Limb (tissue), 2 donors: ENCODE results near the gene AOAH.
"Not testable (repeated sequence)": the region's sequence is repeated elsewhere in the genome, so short reads cannot be mapped to it uniquely, and the experiment has no call there.

Experiments
- DNase-seq, 2 donors: peaks; one replicate each; pipeline ENCODE4 v3.0.0-alpha.2; 2016; ENCODE audit errors: extremely low spot score in 2 of 2

The AOAH gene

DNA sequence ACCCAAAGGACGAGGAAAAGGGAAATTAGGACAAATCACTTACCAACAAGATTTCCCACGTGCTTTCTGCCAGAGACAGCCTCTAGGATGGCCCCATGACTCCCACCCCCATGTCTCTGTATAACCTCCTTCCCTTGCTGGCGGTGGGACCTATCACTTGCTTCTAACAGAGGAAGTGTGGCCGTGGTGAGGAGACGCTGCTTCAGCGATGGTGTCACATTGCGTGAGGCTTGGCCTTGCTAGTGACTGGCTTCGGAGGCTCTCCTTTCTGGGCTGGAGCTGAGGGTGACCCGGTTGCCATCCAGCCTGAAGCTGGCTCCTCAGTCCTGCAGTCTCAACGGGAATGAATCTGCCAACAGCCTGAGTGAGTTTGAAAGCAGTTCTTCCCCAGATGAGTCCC, 210.9 kb downstream of the AOAH start:
- no peak for DNase-seq

DNA sequence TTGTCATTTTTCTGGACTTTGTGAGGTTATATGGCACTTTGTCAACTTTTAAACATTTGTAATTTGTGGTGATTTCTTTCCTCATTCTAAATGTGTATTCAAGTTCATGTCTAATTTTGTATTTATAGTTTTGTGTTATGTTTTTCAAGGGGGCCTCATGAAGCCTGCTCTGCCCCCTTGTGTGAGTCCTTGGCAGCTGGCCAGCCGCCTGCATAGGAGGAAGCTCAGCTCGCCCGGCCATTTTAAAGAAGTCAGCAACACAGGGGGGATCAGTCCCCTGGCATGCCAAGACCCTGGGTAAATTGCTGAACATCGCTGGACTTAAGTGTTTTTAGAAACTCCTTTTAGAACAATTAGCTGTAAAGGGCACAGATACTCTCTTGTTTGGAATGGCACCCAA, 211.7 kb downstream of the AOAH start:
- no peak for DNase-seq

DNA sequence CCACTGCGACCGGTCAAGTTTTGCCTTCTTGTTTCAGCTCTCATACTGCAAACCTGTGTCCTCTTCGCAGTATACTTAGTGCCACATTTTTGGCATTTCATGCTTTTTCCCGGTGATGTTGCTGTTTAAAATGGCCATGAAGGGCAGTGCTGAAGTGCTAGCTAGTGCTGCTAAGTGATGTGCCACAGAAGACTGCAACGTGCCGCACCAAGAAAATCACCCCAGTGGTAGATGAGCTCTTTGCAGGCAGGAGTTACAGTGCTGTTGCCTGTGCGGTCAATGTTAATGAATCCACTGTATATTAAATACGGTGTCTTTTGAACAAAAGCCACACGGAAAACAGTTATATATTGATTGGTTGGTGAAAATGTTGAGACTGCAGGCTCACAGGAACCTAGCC, 214.3 kb downstream of the AOAH start:
- DNase-seq = no peak

GRCh38 chr7:36507475-36508440, 216.5 kb downstream of the AOAH start:
- DNase-seq = no peak

DNA sequence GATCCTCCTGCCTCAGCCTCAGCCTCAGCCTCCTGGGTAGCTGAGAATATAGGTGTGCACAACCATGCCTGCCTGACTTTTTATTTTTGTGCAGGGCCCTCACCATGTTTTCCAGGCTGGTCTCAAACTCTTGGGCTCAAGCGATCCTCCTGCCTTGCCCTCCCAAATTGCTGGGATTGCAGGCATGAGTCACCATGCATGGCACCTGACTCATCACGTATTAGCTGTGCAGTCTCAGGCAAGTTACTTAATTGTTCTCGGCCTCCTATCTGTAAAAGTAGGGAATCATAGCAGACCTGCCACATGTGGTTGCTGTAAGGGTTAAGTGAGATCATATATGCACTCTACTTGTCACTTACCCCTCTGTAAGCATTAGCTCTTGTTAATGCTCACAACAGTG, 217.5 kb downstream of the AOAH start:
- DNase-seq = no peak

GRCh38 chr7:36506130-36506798, 218.0 kb downstream of the AOAH start:
- no peak for DNase-seq

- not testable (repeated sequence) for DNase-seq
Measured at GRCh38 chr7:36504617-36505016, 219.7 kb downstream of the AOAH start.

DNA sequence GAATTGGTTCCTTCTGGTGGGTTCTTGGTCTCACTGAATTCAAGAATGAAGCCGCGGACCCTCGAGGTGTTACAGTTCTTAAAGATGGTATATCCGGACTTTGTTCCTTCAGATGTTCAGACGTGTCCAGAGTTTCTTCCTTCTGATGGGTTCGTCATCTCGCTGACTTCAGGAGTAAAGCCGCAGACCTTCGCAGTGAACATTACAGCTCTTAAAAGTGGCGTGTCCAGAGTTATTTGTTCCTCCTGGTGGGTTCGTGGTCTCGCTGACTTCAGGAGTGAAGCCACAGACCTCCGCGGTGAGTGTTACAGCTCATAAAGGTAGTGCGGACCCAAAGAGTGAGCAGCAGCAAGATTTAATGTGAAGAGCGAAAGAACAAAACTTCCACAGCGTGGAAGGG, 220.1 kb downstream of the AOAH start:
- DNase-seq = not testable (repeated sequence)

GRCh38 chr7:36497775-36498174, 226.5 kb downstream of the AOAH start:
- no peak for DNase-seq

GRCh38 chr7:36497176-36497575, 227.1 kb downstream of the AOAH start:
- not testable (repeated sequence) for DNase-seq

GRCh38 chr7:36496576-36496975, 227.7 kb downstream of the AOAH start:
- no peak for DNase-seq

DNA sequence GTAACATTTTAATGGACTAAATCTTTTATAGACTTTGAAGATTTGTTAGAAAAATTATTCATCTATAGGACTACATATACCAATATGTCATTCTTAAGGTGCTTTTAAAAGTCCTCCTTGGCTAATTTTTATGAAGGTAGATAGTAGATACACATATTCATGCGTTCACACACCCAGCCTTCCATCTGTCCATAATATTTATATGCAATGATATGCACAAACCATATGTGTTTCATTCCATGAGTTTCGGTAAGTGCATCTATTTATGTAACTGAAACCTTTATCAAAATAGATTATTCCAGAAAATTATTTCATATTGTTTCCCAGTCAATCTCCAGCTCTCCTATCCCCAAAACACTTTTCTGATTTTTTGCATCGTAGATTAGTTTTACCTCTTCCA, 233.0 kb downstream of the AOAH start:
- no peak for DNase-seq

GRCh38 chr7:36490419-36490830, 233.9 kb downstream of the AOAH start:
- DNase-seq = no peak

DNA sequence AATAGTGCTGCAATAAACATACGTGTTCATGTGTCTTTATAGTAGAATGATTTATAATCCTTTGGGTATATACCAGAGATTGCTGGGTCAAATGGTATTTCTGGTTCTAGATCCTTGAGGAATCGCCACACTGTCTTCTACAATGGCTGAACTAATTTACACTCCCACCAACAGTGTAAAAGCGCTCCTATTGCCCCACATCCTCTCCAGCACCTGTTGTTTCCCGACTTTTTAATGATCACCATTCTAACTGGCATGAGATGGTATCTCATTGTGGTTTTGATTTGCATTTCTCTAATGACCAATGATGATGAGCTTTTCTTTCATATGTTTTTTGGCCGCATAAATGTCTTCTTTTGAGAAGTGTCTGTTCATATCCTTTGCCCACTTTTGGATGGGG, 235.6 kb downstream of the AOAH start:
- not testable (repeated sequence) for DNase-seq

DNA sequence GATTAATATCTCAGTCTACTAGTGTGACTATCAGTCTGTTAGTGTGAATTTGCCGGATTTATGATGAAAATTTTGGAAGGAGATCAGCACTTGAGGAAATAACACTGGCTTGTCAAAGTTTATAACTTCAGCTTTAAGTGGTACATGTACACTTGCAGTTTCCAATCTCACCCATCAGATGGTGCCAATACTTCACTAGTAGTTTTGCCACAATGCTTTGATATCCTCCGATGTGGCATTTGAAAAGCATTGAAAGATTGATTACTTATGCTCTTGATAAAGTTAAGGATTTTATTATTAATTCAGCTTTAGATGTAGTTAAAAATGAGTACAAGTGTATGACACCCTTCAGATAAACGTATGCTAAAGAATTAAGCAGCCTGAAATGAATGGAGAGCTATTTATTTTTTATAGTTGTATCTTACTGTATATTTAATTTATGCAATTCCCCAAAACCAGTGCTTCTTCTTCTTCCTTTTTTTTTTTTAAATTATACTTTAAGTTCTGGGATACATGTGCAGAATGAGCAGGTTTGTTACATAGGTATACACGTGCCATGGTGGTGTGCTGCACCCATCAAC, 236.4 kb downstream of the AOAH start:
- peak in 1 of 2 donors; percentile 62 for DNase-seq

- DNase-seq = no peak
Measured at GRCh38 chr7:36486336-36486735, 238.0 kb downstream of the AOAH start.

DNA sequence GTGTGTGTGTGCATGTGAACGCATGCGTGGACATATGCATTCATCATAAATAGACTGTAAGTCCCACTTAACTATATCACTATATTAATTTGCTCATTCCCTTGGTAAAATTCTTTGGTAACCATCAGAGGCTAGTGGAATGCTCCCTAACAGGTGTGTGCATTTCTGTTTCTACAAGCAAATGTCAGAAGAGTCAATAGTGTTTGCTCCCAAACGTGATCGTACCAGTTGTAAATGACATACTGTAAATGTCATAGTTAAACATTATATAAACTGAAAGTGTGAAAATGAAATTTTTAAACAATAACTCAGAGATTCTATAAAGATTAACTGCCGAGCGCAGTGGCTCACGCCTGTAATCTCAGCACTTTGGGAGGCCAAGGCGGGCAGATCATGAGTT, 240.0 kb downstream of the AOAH start:
- DNase-seq = no peak

- not testable (repeated sequence) for DNase-seq
Measured at GRCh38 chr7:36483853-36484252, 240.4 kb downstream of the AOAH start.

DNA sequence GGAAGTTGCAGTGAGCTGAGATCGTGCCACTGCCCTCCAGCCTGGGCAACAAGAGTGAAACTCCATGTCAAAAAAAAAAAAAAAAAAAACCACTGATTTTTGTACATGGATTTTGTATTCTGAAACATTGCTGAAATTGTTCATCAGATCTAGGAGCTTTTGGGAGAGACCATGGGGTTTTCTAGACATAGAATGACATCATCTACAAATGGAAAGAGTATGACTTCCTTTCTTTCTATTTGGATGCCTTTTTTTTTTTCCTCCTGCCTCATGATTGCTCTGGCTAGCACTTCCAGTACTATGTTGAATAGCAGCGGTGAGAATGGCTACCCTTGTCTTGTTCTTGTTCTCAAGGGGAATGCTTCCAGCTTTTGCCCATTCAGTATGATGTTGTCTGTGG, 245.5 kb downstream of the AOAH start:
- DNase-seq = no peak

GRCh38 chr7:36475381-36475780, 248.9 kb downstream of the AOAH start:
- DNase-seq = no peak

DNA sequence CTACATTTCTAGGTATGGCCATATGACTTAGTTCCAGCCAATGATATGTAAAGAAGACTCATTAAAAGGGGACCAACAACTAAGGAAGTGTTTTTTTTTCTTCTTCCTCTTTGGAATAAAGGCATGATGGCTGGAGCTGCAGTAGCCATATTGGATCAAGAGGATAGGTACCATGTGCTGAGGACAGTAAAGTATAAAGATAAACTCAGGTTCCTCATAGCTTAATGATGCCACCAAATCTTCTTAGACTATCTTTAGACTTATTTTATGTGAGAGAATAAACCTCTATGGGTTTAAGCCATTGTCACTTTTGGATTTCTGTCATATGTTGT, 249.3 kb downstream of the AOAH start:
- no peak for DNase-seq

- no peak for DNase-seq
Measured at GRCh38 chr7:36474283-36475010, 249.8 kb downstream of the AOAH start.
